Liver (tissue), 9 donors: Measurements from ENCODE around the gene SMG6. TPM values are rescaled to one million over a fixed set of nuclear protein-coding genes. Genes with fewer than 3 reads are reported as not detected.

Experiments used
- DNase-seq: peaks from one replicate; pipeline ENCODE4 v3.0.0-alpha.2; 2017; ENCODE audit warnings: low spot score
- H3K27ac ChIP-seq, 2 donors: one replicate each; pipeline ENCODE4 v1.7.0; 2013; ENCODE audit warnings: inconsistent platforms in 2 of 2, low read length in 2 of 2, control low read depth in 1 of 2, low read depth in 1 of 2, mild to moderate bottlenecking in 1 of 2
- H3K27me3 ChIP-seq, 4 donors: one replicate each; pipeline versions ENCODE4 v1.6.1 to v1.7.0; 2013; ENCODE audit warnings: low read length in 3 of 4, inconsistent platforms in 1 of 4, mild to moderate bottlenecking in 1 of 4, moderate library complexity in 1 of 4; ENCODE audit not compliant: control insufficient read depth in 4 of 4, insufficient read depth in 4 of 4
- H3K36me3 ChIP-seq, 4 donors: one replicate each; pipeline versions ENCODE4 v1.6.1 to v1.7.0; 2013; ENCODE audit warnings: low read length in 3 of 4, mild to moderate bottlenecking in 3 of 4, low read depth in 1 of 4, moderate library complexity in 1 of 4; ENCODE audit not compliant: control insufficient read depth in 4 of 4, insufficient read depth in 3 of 4
- H3K4me1 ChIP-seq, 4 donors: one replicate each; pipeline versions ENCODE4 v1.6.1 to v1.7.0; 2013; ENCODE audit warnings: low read length in 3 of 4, mild to moderate bottlenecking in 3 of 4, moderate library complexity in 1 of 4; ENCODE audit not compliant: control insufficient read depth in 4 of 4, insufficient read depth in 4 of 4
- H3K4me3 ChIP-seq, 3 donors: one replicate each; pipeline versions ENCODE4 v1.6.1 to v1.7.0; 2013; ENCODE audit warnings: low read length in 3 of 3, control low read depth in 1 of 3, low read depth in 1 of 3, mild to moderate bottlenecking in 1 of 3
- H3K9ac ChIP-seq, 2 donors: one replicate each; pipeline ENCODE4 v1.7.0; 2013; ENCODE audit warnings: low read length in 2 of 2, mild to moderate bottlenecking in 2 of 2, moderate library complexity in 2 of 2, control low read depth in 1 of 2, low read depth in 1 of 2
- H3K9me3 ChIP-seq, 4 donors: one replicate each; pipeline versions ENCODE4 v1.6.1 to v1.7.0; 2013; ENCODE audit warnings: low read length in 3 of 4; ENCODE audit not compliant: control insufficient read depth in 4 of 4
- ATF3 ChIP-seq: IDR thresholded peaks from 2 replicates; pipeline ENCODE4 v1.6.1; 2016; ENCODE audit warnings: antibody characterized with exemption
- EGR1 ChIP-seq, 2 donors: IDR thresholded peaks; 2 replicates each; pipeline ENCODE4 v1.6.1; 2016 to 2018; ENCODE audit warnings: antibody characterized with exemption in 2 of 2, low read depth in 2 of 2
- FOXA1 ChIP-seq: IDR thresholded peaks from 2 replicates; pipeline ENCODE4 v1.6.1; 2016; ENCODE audit warnings: antibody characterized with exemption
- FOXA2 ChIP-seq: IDR thresholded peaks from 2 replicates; pipeline ENCODE4 v1.6.1; 2016; ENCODE audit warnings: antibody characterized with exemption
- GABPA ChIP-seq, 2 donors: IDR thresholded peaks in 1 of 2; conservative IDR thresholded peaks in 1 of 2; 2 replicates each; pipeline ENCODE4 v1.6.1; 2016; ENCODE audit warnings: antibody characterized with exemption in 2 of 2, mild to moderate bottlenecking in 1 of 2, moderate library complexity in 1 of 2
- HNF4A ChIP-seq, 2 donors: conservative IDR thresholded peaks; 2 replicates each; pipeline ENCODE4 v1.6.1; 2016; ENCODE audit warnings: antibody characterized with exemption in 2 of 2, mild to moderate bottlenecking in 2 of 2
- HNF4G ChIP-seq: IDR thresholded peaks from 2 replicates; pipeline ENCODE4 v1.6.1; 2016; ENCODE audit warnings: antibody characterized with exemption
- JUND ChIP-seq, 2 donors: IDR thresholded peaks; 2 replicates each; pipeline ENCODE4 v1.6.1; 2016; ENCODE audit warnings: antibody characterized with exemption in 2 of 2
- MAX ChIP-seq: IDR thresholded peaks from 2 replicates; pipeline ENCODE4 v1.6.1; 2016; ENCODE audit warnings: antibody characterized with exemption
- NR2F2 ChIP-seq: IDR thresholded peaks from 2 replicates; pipeline ENCODE4 v1.6.1; 2016; ENCODE audit warnings: antibody characterized with exemption
- RAD21 ChIP-seq, 2 donors: IDR thresholded peaks; 2 replicates each; pipeline ENCODE4 v1.6.1; 2016; ENCODE audit warnings: antibody characterized with exemption in 2 of 2, mild to moderate bottlenecking in 2 of 2
- REST ChIP-seq: IDR thresholded peaks from 2 replicates; pipeline ENCODE4 v1.6.1; 2016; ENCODE audit warnings: antibody characterized with exemption, mild to moderate bottlenecking
- RXRA ChIP-seq, 2 donors: IDR thresholded peaks; 2 replicates each; pipeline ENCODE4 v1.6.1; 2017 to 2018; ENCODE audit warnings: antibody characterized with exemption in 2 of 2, mild to moderate bottlenecking in 1 of 2
- SP1 ChIP-seq: IDR thresholded peaks from 2 replicates; pipeline ENCODE4 v1.6.1; 2018; ENCODE audit warnings: antibody characterized with exemption, mild to moderate bottlenecking
- TAF1 ChIP-seq: conservative IDR thresholded peaks from 2 replicates; pipeline ENCODE4 v1.6.1; 2016; ENCODE audit warnings: antibody characterized with exemption, mild to moderate bottlenecking
- YY1 ChIP-seq: IDR thresholded peaks from 2 replicates; pipeline ENCODE4 v1.6.1; 2016; ENCODE audit warnings: antibody characterized with exemption, mild to moderate bottlenecking
- ZBTB33 ChIP-seq: IDR thresholded peaks from 2 replicates; pipeline ENCODE4 v1.6.1; 2016; ENCODE audit warnings: antibody characterized with exemption
- WGBS: extraction: QIAGEN DNeasy Blood & Tissue Kit; methylation state at CpG from one replicate; pipeline ENCODE4 v1.1.7; 2013; 5-methylcytosine and 5-hydroxymethylcytosine counted together
- polyA plus RNA-seq, 2 donors: library from polyadenylated mRNA; stranded (reverse) in 1 of 2; unstranded in 1 of 2; fragments of 200-250 nt in 1 of 2; fragments of >200 nt in 1 of 2; fragmentation: Nextera tagmentation in 1 of 2; extraction: Ambion mirVana in 1 of 2; gene quantifications; one replicate each; pipeline versions ENCODE4 v1.2.1 to v1.2.3, GENCODE V29; 2013 to 2015
- total RNA-seq, 2 donors: library from RNA; depleted of rRNA; stranded (reverse); fragments of >200 nt; gene quantifications; one replicate each; pipeline ENCODE4 v1.2.3, GENCODE V29; 2014
- TF ChIP-seq, protein P1 (sequence below): fragments of 150-350 bp; IDR thresholded peaks from 2 replicates; pipeline ENCODE4 v1.5.1; 2017; ENCODE audit warnings: improper control_type of control experiment, low read depth, low read length; ENCODE audit not compliant: missing input control
- donor health status: healthy.
- donor health status: healthy.
- donor health status: healthy.
- donor health status: healthy.
- donor health status: healthy.

The SMG6 gene
- total and polyA plus RNA-seq, 4 donors, result 4.9 to 12.0 (median 8.2) TPM

DNA sequence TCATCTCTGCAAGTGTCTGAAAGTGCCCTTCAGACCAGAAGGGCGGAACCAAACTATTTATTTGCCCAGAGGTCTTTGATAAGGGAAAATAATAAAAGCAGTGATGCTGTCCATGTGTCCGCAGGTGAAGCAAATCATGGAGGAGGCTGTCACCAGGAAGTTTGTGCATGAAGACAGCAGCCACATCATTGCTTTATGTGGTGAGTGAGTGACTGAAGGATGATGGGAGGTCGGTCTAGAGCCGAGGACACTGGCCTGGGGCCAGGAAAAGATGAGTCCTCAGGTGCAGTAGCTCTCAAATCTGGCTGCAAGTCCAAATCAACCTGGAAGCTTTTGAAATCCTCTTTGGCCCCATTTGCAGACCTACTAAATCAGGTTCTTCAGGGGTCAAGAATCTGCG, 39.8 kb upstream of the SMG6 start:
- H3K27me3 ChIP-seq, result no peaks in the 10 kb centered on the region
- H3K4me1 ChIP-seq, result peaks cover 2 to 10% (median 7%) of the 10 kb centered on the region in 4 donors
- H3K36me3 ChIP-seq, result peaks cover 0 to 14% (median under 1%) of the 10 kb centered on the region in 4 donors
- 66% methylated on average over 5 of the region's 5 CpGs for WGBS
- TF ChIP-seq NR2F2 (no peak), YY1 (no peak), REST (no peak), FOXA1 (no peak), GABPA (IDR thresholded peaks at IDR 0.05 in 1 of 2, conservative IDR thresholded peaks at IDR 0.05 in 1 of 2) (no peak), EGR1 (IDR thresholded peaks at IDR 0.05; ENCODE audit: low read depth in 2 of 2) (no peak), RXRA (IDR thresholded peaks at IDR 0.05) (no peak)
- H3K27ac ChIP-seq, result no peak overlapping the region
- no peak for DNase-seq
- no peak overlapping the region for H3K4me3 ChIP-seq
- H3K9me3 ChIP-seq, result no peaks in the 10 kb centered on the region
- no peak overlapping the region for H3K9ac ChIP-seq

DNA sequence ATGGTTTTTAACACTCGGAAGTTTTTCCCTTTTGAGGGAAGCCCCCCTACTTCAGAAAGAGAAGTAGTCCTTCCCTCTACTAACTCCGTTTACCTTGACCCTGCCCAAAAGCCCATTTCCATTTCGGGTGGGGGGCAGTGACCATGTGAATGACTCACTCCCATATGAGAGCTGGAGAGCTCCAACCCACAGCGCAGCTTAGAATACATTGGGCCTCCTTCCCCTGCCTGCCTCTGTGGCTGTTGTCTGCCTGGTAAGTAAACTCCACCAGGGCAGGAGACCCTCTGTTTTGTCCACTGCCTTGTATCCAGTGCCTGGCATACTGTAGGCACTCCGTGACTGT, 34.7 kb upstream of the SMG6 start:
- 37% methylated on average over 5 of the region's 5 CpGs for WGBS
- Histone ChIP-seq H3K9ac (no peak overlapping the region), H3K36me3 (peaks cover 2 to 18% (median 15%) of the 10 kb centered on the region in 4 donors), H3K4me1 (peaks cover 0 to 28% (median 21%) of the 10 kb centered on the region in 4 donors), H3K27ac (peak overlapping the region; percentile 40 to 64), H3K9me3 (no peaks in the 10 kb centered on the region), H3K4me3 (peak overlapping the region; percentile 73 to 100 (median 79)), H3K27me3 (no peaks in the 10 kb centered on the region)
- no peak for TF ChIP-seq JUND (IDR thresholded peaks at IDR 0.05)
- TF ChIP-seq ZBTB33, result no peak
- no peak for TF ChIP-seq HNF4A (conservative IDR thresholded peaks at IDR 0.05)
- no peak for TF ChIP-seq FOXA2
- TF ChIP-seq TAF1, result no peak
- no peak for TF ChIP-seq ATF3
- no peak for TF ChIP-seq MAX
- no peak for TF ChIP-seq GABPA (IDR thresholded peaks at IDR 0.05 in 1 of 2, conservative IDR thresholded peaks at IDR 0.05 in 1 of 2)
- no peak for TF ChIP-seq RXRA (IDR thresholded peaks at IDR 0.05)
- TF ChIP-seq RAD21 (IDR thresholded peaks at IDR 0.05), result no peak
- no peak for TF ChIP-seq NR2F2
- TF ChIP-seq, protein P1, sequence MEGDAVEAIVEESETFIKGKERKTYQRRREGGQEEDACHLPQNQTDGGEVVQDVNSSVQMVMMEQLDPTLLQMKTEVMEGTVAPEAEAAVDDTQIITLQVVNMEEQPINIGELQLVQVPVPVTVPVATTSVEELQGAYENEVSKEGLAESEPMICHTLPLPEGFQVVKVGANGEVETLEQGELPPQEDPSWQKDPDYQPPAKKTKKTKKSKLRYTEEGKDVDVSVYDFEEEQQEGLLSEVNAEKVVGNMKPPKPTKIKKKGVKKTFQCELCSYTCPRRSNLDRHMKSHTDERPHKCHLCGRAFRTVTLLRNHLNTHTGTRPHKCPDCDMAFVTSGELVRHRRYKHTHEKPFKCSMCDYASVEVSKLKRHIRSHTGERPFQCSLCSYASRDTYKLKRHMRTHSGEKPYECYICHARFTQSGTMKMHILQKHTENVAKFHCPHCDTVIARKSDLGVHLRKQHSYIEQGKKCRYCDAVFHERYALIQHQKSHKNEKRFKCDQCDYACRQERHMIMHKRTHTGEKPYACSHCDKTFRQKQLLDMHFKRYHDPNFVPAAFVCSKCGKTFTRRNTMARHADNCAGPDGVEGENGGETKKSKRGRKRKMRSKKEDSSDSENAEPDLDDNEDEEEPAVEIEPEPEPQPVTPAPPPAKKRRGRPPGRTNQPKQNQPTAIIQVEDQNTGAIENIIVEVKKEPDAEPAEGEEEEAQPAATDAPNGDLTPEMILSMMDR, result no peak
- TF ChIP-seq EGR1 (IDR thresholded peaks at IDR 0.05; ENCODE audit: low read depth in 2 of 2), result no peak
- no peak for TF ChIP-seq SP1
- no peak for TF ChIP-seq REST
- TF ChIP-seq YY1, result no peak
- TF ChIP-seq HNF4G, result no peak
- no peak for TF ChIP-seq FOXA1
- no peak for DNase-seq
